Epithelial cell of esophagus (primary cell): ENCODE measurements around the gene PGAP2.

Source experiments
- DNase-seq: peaks from one replicate; pipeline ENCODE4 v3.0.0; 2010; ENCODE audit warnings: low read depth
- H3K4me3 ChIP-seq: 2 replicates; pipeline ENCODE4 v1.5.1; 2011; ENCODE audit warnings: mild to moderate bottlenecking, low read length, control low read depth
- TF ChIP-seq, protein P1 (sequence below): IDR thresholded peaks from 2 replicates; pipeline ENCODE4 v1.5.1; 2011; ENCODE audit warnings: low read depth, mild to moderate bottlenecking, low read length, control low read depth, inconsistent platforms; ENCODE audit not compliant: insufficient read depth; ENCODE audit errors: missing control alignments

The PGAP2 gene

DNA sequence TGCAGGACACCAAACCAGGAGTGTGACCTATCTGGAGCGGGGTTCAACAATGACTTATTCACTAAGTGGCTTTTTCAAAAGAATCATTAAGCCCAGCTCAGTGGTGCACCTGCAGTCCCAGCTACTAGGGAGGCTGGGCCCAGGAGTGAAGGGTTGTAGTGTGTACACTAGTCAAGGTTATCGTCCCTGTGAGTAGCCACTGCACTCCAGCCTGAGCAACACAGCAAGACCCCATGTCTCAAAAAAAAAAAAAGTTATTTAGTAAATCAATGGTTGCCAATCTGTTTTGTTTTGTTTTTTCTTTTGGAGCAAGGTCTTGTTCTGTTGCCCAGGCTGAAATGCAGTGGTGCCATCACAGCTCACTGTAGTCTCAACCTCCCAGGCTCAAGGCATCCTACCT, 24.5 kb downstream of the PGAP2 start:
- no peak for DNase-seq
- TF ChIP-seq, protein P1, sequence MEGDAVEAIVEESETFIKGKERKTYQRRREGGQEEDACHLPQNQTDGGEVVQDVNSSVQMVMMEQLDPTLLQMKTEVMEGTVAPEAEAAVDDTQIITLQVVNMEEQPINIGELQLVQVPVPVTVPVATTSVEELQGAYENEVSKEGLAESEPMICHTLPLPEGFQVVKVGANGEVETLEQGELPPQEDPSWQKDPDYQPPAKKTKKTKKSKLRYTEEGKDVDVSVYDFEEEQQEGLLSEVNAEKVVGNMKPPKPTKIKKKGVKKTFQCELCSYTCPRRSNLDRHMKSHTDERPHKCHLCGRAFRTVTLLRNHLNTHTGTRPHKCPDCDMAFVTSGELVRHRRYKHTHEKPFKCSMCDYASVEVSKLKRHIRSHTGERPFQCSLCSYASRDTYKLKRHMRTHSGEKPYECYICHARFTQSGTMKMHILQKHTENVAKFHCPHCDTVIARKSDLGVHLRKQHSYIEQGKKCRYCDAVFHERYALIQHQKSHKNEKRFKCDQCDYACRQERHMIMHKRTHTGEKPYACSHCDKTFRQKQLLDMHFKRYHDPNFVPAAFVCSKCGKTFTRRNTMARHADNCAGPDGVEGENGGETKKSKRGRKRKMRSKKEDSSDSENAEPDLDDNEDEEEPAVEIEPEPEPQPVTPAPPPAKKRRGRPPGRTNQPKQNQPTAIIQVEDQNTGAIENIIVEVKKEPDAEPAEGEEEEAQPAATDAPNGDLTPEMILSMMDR, result no peak
- H3K4me3 ChIP-seq, result no peak overlapping the region

DNA sequence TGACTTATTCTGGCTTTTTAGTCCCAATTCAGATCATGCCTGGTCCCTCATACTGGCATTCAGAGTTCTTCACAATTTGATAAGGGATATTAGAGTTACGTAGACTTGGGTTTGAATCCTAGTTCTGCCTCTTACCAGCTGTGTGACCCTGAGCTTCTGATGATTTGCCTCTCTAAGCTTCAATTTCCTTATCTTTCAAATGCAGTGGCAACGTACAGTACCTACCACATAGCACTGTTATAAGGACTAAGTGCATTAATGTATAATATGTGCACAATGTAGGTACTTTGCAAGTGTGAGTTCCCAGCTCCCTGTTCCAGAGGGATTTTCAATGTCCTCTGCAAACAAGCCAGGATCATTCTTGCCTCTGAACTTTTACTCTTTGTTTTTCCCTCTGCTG, 25.1 kb downstream of the PGAP2 start:
- no peak overlapping the region for H3K4me3 ChIP-seq
- no peak for DNase-seq
- TF ChIP-seq, protein P1, result no peak

DNA sequence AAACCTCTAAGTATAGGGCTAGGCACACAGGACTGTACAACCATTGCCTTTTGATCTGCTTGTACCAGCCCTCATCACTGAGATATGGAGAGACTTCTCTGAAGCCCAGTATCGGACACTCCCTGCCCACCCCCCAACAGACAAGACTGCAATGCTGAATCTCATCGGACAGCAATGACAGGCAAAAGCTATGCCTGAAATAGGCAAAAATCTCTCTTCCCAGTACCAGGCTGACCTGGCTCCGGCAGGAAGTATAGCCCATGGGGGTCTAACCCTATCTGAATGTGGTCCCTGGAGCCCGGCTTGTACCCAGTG, 25.9 kb downstream of the PGAP2 start:
- no peak overlapping the region for H3K4me3 ChIP-seq
- no peak for DNase-seq
- TF ChIP-seq, protein P1, result no peak

DNA sequence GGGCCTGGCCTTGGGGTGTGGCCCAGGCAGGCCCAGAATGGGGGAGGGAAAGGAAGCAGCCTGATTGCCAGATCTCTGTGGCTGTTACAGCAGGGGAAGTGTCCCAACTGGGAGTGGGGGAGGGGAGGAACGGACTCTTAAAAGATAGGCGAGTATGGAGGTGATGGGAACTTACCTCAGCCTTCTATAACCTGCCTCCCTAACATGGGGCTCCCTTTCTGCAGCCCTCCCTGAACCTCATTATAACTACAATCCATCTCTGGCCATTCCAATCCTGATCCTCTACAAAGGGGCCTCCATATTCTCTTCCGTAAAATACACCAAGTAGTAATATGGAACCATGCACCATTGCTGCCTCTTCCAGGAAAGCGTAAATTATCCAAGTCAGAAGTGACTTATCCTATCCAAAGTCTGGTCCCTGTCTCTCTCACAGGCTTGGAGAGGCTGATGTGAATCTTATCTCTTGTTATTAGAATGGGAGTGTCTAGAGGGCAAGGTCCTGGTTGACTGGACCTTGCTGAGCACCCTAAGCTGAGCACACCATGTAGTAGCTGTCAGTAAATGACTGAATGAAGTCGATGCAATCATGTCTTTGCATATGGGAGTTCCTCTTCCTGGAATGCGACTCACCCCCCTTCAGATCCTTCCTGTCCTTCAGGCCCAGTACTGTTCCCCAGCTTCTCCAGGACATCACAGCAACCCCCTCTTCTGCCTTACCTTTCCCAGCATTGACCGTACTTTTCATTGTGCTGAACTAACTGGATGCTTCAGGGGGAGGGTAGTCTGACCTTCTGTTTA, 26.5 kb downstream of the PGAP2 start:
- no peak overlapping the region for H3K4me3 ChIP-seq
- peak; percentile 62 for DNase-seq
- TF ChIP-seq, protein P1, result no peak

DNA sequence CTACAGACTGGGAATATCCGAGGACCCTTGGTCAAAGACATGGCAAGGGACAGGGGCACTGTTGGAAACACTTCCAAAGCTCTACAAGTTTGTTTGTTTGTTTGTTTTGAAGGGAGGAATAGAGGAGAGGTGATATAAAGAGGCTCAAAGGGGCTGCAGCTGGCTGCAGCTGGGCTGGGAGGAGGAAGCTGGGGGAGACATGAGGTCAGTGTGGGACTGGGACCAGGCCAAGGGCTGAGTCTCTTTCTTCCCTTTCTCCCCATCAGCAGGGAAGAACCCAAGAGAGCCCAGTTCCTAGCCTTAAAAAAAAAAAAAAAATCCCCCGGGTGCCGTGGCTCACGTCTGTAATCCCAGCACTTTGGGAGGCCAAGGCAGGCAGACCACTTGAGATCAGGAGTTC, 27.4 kb downstream of the PGAP2 start:
- TF ChIP-seq, protein P1, result no peak
- no peak for DNase-seq
- H3K4me3 ChIP-seq, result no peak overlapping the region

DNA sequence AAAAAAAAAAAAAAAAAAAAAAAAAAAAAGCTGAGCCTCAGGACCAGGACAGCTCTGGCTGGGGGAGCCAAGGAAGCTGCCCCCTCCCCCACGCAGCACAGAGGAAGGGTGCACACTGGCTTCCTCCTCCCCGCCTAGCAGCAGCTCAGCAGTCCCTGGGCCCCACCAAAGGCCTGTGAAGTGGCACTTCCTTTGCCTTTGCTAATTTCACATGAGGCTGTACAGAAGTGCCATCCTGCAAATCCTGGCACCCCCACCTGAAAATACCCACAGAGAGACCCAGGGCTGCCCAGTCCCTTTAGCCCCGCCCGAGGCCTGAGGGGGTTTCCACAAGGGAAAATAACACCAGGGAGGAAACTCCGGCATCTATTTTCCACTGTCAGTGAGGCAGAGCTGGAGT, 28.5 kb downstream of the PGAP2 start:
- DNase-seq, result no peak
- H3K4me3 ChIP-seq, result no peak overlapping the region
- TF ChIP-seq, protein P1, result no peak

DNA sequence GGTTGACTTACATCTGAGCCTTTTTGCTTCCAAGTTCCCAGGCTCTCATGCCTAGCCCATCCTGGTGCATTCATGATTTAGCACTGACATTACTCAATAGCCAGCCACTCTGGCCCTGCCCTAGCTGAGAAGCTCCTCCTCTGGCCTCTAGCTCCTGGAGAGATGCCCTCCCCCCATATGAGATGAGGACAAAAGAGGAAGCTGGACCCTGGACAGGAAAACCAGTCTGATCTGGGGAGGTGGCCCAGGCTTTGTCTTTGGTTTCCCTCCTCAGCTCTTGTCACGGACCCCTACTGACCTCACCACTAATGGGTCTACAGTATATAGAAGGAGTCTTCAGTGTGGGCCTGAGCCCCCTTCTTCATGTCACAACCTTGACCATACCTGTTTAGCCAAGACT, 29.4 kb downstream of the PGAP2 start:
- DNase-seq, result peak; percentile 30
- no peak overlapping the region for H3K4me3 ChIP-seq
- TF ChIP-seq, protein P1, result no peak
